8988T (cell line): ENCODE results near the gene SLC26A9.
A peak's percentile ranks its signal among the peaks of the same experiment; 100 is the strongest.

Source experiments
- DNase-seq: peaks from one replicate; pipeline ENCODE4 v3.0.0; 2011

The SLC26A9 gene

GRCh38 chr1:205943245-205943644, at the start of gene SLC26A9:
Gene SLC26A9, minus strand, starts transcription at chr1:205943456. Its CDS starts 7,636 bp downstream, at chr1:205935820.
- DNase-seq: no peak

- no peak for DNase-seq
Measured at GRCh38 chr1:205992218-205992882, 49.1 kb upstream of the SLC26A9 start.

GRCh38 chr1:205991237-205991636, 48.0 kb upstream of the SLC26A9 start:
- DNase-seq: no peak

GRCh38 chr1:205990226-205990625, 47.0 kb upstream of the SLC26A9 start:
- no peak for DNase-seq

- no peak for DNase-seq
Measured at GRCh38 chr1:205989786-205990185, 46.5 kb upstream of the SLC26A9 start.

- DNase-seq: no peak
Measured at GRCh38 chr1:205988585-205988995, 45.3 kb upstream of the SLC26A9 start.

GRCh38 chr1:205986861-205987260, 43.6 kb upstream of the SLC26A9 start:
- no peak for DNase-seq

GRCh38 chr1:205986292-205986691, 43.0 kb upstream of the SLC26A9 start:
- no peak for DNase-seq

- DNase-seq: no peak
Measured at GRCh38 chr1:205985330-205986005, 42.2 kb upstream of the SLC26A9 start.

GRCh38 chr1:205983925-205984725, 40.9 kb upstream of the SLC26A9 start:
- DNase-seq: peak; percentile 63

- DNase-seq: no peak
Measured at GRCh38 chr1:205981257-205981656, 38.0 kb upstream of the SLC26A9 start.

- no peak for DNase-seq
Measured at GRCh38 chr1:205980237-205980870, 37.1 kb upstream of the SLC26A9 start.

GRCh38 chr1:205979301-205979700, 36.0 kb upstream of the SLC26A9 start:
- no peak for DNase-seq

GRCh38 chr1:205978676-205979075, 35.4 kb upstream of the SLC26A9 start:
- no peak for DNase-seq

GRCh38 chr1:205977402-205978014, 34.3 kb upstream of the SLC26A9 start:
- DNase-seq: peak; percentile 55

GRCh38 chr1:205976708-205977401, 33.6 kb upstream of the SLC26A9 start:
- DNase-seq: no peak

- DNase-seq: no peak
Measured at GRCh38 chr1:205976036-205976435, 32.8 kb upstream of the SLC26A9 start.

- no peak for DNase-seq
Measured at GRCh38 chr1:205975387-205975998, 32.2 kb upstream of the SLC26A9 start.

- DNase-seq: no peak
Measured at GRCh38 chr1:205974712-205975111, 31.5 kb upstream of the SLC26A9 start.

- DNase-seq: no peak
Measured at GRCh38 chr1:205973377-205974232, 30.3 kb upstream of the SLC26A9 start.
